Kidney (tissue), 14 donors: Measurements from ENCODE around the gene RPL19. TPM values are rescaled to one million over a fixed set of nuclear protein-coding genes. Genes with fewer than 3 reads are reported as not detected.

Experiments used
- DNase-seq, 5 donors: peaks; one replicate each; pipeline ENCODE4 v3.0.0-alpha.2; 2013 to 2020
- FAIRE-seq: peaks from 2 replicates; lab custom pipeline; 2012; peaks lifted over from hg19 to GRCh38; lab: Jason Lieb, UNC
- H3K27ac ChIP-seq, 2 donors: one replicate each; pipeline ENCODE4 v1.7.0; 2013; ENCODE audit warnings: low read depth in 2 of 2, low read length in 2 of 2, inconsistent platforms in 1 of 2
- H3K27me3 ChIP-seq: one replicate; pipeline ENCODE4 v1.7.1; 2013; ENCODE audit warnings: low read length, inconsistent platforms; ENCODE audit not compliant: control insufficient read depth, insufficient read depth
- H3K36me3 ChIP-seq, 3 donors: one replicate each; pipeline versions ENCODE4 v1.7.0 to v1.7.1; 2013; ENCODE audit warnings: low read length in 3 of 3, control low read depth in 1 of 3, inconsistent platforms in 1 of 3; ENCODE audit not compliant: insufficient read depth in 3 of 3, control insufficient read depth in 2 of 3
- H3K4me1 ChIP-seq, 3 donors: one replicate each; pipeline versions ENCODE4 v1.7.0 to v1.7.1; 2013; ENCODE audit warnings: low read length in 3 of 3, inconsistent platforms in 1 of 3, low read depth in 1 of 3; ENCODE audit not compliant: control insufficient read depth in 2 of 3, insufficient read depth in 2 of 3
- H3K4me3 ChIP-seq, 3 donors: one replicate each; pipeline versions ENCODE4 v1.7.0 to v1.8.1; 2013; ENCODE audit warnings: low read length in 3 of 3, control low read depth in 1 of 3, inconsistent platforms in 1 of 3
- H3K9ac ChIP-seq, 3 donors: one replicate each; pipeline versions ENCODE4 v1.7.0 to v1.7.1; 2013; ENCODE audit warnings: low read length in 3 of 3, control low read depth in 1 of 3, inconsistent platforms in 1 of 3
- H3K9me3 ChIP-seq, 3 donors: one replicate each; pipeline versions ENCODE4 v1.7.0 to v1.7.1; 2013; ENCODE audit warnings: low read length in 3 of 3, control low read depth in 1 of 3, inconsistent platforms in 1 of 3; ENCODE audit not compliant: control insufficient read depth in 2 of 3, insufficient read depth in 1 of 3
- CTCF ChIP-seq: IDR thresholded peaks from 3 replicates; pipeline ENCODE4 v1.5.1; 2012; ENCODE audit warnings: mild to moderate bottlenecking, moderate library complexity, borderline replicate concordance; ENCODE audit not compliant: insufficient read depth; ENCODE audit errors: extremely low read depth
- intact Hi-C: fragments of 100-400 bp; cut with DNase I; formaldehyde crosslinking; loops from one replicate; pipeline ENCODE4 v1.11.1; 2022
- polyA plus RNA-seq: library from polyadenylated mRNA; stranded (reverse); fragments of 350-450 nt; fragmentation: Illumina TruSeq; extraction: RNeasy Lipid Tissue Mini Kit (QIAGEN cat#74804); gene quantifications from one replicate; pipeline ENCODE4 v1.2.3, GENCODE V29; 2014; ENCODE audit warnings: low read depth, low replicate concordance; ENCODE audit not compliant: insufficient read depth
- total RNA-seq: library from RNA; stranded (reverse); fragmentation: NEBNext Ultra II Directional; extraction: Animal tissue kit (Norgen Biotek cat#: 25700); gene quantifications from one replicate; pipeline ENCODE4 v1.2.1, GENCODE V29; 2021
- donor health status: control.
- donor health status: control.
- donor health status: control.
- donor health status: control.
- donor health status: control.
- donor health status: DM: yes; HTN: yes; CAD: no.
- donor health status: Normal renal cell carcinoma (clear cell type).

The RPL19 gene
- total and polyA plus RNA-seq, 2 donors from 2014 or later, result 1,460 to 2,512 TPM

GRCh38 chr17:39221572-39221971, 21.5 kb downstream of the RPL19 start:
- no peak overlapping the region for H3K9ac ChIP-seq
- no peak for DNase-seq
- H3K4me1 ChIP-seq, result peaks cover 0 to 3% (median 0%) of the 10 kb centered on the region in 3 donors
- FAIRE-seq, result no peak
- H3K9me3 ChIP-seq, result no peaks in the 10 kb centered on the region
- H3K36me3 ChIP-seq, result no peaks in the 10 kb centered on the region
- TF ChIP-seq CTCF, result no peak
- H3K27me3 ChIP-seq, result peaks cover 4% of the 10 kb centered on the region
- no peak overlapping the region for H3K27ac ChIP-seq
- intact Hi-C loops, result no loop called here
- no peak overlapping the region for H3K4me3 ChIP-seq

DNA sequence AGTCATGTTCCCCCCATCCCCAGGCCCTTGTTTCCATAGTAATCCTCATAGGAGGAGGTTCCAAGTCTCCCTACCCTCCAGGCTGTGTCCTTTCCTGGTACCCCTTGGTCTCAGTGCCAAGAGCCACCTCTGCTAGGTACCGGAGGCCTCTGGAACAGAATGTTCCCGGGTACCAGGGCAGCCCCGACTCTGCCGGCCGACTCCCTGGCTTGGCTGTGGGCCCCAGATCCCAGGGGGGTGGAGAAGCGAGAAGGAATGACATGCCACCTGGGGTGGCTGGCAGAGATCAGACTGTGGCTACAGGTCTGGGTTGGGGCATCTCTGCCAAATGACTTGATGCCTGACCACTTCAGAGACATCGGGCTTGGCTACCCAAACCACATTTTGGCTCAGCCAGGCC, 22.1 kb downstream of the RPL19 start:
- H3K4me3 ChIP-seq, result no peak overlapping the region
- DNase-seq, result no peak
- no peaks in the 10 kb centered on the region for H3K9me3 ChIP-seq
- H3K9ac ChIP-seq, result no peak overlapping the region
- TF ChIP-seq CTCF, result no peak
- no peak for FAIRE-seq
- H3K4me1 ChIP-seq, result peaks cover 0 to 3% (median 0%) of the 10 kb centered on the region in 3 donors
- H3K27me3 ChIP-seq, result peaks cover 4% of the 10 kb centered on the region
- intact Hi-C loops, result no loop called here
- no peak overlapping the region for H3K27ac ChIP-seq
- H3K36me3 ChIP-seq, result no peaks in the 10 kb centered on the region

DNA sequence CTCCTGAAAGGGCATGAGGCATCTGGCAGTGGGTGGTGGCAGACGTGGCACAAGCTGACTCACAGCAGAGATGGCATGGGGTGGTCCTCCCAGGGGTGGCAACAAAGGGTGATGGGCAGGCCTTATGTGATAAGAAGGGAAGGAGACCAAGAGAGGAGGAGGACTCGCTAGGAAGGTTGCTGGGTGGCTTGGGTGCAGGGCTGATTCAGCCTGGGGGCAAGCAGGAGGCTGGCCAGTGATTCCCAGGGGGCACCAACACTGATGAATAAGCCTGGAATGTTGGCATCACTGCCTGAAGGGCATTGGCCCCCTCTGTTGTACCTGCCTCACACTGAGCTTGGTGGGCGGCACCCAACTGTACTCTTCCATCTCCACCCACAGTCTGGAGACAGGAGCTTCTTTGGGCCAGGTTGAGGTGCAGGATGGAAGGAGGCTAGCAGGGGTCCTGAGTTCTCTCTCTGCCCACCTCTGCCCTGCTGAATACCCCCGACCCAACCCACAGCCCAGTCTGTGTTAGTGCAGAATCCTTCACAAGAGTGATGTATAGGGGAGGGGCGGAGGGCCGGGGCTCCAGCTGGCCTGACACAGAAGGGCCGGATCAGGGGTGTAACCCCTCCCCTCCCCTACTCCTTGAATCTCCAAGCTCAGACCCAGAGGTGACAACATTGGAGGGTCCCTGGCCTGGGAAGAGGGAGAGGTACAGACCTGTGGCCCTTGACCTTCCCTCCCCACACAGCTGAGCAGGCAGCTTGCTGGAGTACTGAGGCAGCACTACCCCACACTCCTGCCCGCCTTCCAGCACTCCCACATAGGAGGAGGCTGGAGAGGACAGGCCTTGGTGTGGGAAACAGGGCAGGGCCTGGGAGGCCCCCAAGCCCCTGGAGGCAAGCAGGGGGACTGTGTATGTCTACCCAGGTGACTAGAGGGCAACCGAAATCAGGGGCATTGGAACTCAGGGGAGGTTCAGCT, 23.1 kb downstream of the RPL19 start:
- peaks cover 0 to 3% (median 0%) of the 10 kb centered on the region in 3 donors for H3K4me1 ChIP-seq
- no peak overlapping the region for H3K27ac ChIP-seq
- H3K27me3 ChIP-seq, result peaks cover 4% of the 10 kb centered on the region
- no peaks in the 10 kb centered on the region for H3K9me3 ChIP-seq
- H3K9ac ChIP-seq, result no peak overlapping the region
- TF ChIP-seq CTCF, result no peak
- intact Hi-C loops, result no loop called here
- H3K4me3 ChIP-seq, result no peak overlapping the region
- DNase-seq (no peak), FAIRE-seq (no peak)
- H3K36me3 ChIP-seq, result no peaks in the 10 kb centered on the region
